Panc1 (cell line): Measurements from ENCODE around the gene PRKD2. TPM values are rescaled to one million over a fixed set of nuclear protein-coding genes. Genes with fewer than 3 reads are reported as not detected.

Experiments
- ATAC-seq: fragments of 200-7000 bp; cut with Tn5 transposase; 2 replicates; pipeline ENCODE4 v1.9.1; 2020; ENCODE audit warnings: mild to moderate bottlenecking, moderate library complexity
- BruUV-seq: library from RNA; stranded (reverse); fragments of 400-500 nt; replicated peaks from 2 replicates; lab custom pipeline; 2021; lab: Mats Ljungman, UMichigan
- CTCF ChIA-PET: fragments of 300-600 bp; sonication (Branson Sonifier 250); formaldehyde crosslinking; loops from one replicate; lab custom pipeline; 2022; ENCODE audit warnings: antibody characterized with exemption; lab: Charles Lee
- POLR2A ChIA-PET: fragments of 300-600 bp; sonication (Branson Sonifier 250); formaldehyde crosslinking; loops from one replicate; lab custom pipeline; 2022; ENCODE audit warnings: antibody characterized with exemption; lab: Charles Lee
- DNase-seq: peaks from one replicate; pipeline ENCODE4 v3.0.0-alpha.2; 2010; ENCODE audit warnings: low read depth, low spot score
- H3K27ac ChIP-seq: 2 replicates; pipeline ENCODE4 v1.5.1; 2011; ENCODE audit warnings: mild to moderate bottlenecking, low read length, inconsistent platforms
- H3K27me3 ChIP-seq: fragments of 200-500 bp; sonication (Bioruptor generic); 2 replicates; pipeline ENCODE4 v1.6.0; 2014; ENCODE audit warnings: low read length, inconsistent platforms; ENCODE audit not compliant: control insufficient read depth, insufficient read depth
- H3K36me3 ChIP-seq: fragments of 200-500 bp; sonication (Bioruptor generic); 2 replicates; pipeline ENCODE4 v1.5.1; 2014; ENCODE audit warnings: inconsistent platforms, mild to moderate bottlenecking, low read length, moderate library complexity; ENCODE audit not compliant: control insufficient read depth, insufficient read depth
- H3K4me1 ChIP-seq: 2 replicates; pipeline ENCODE4 v1.5.1; 2011; ENCODE audit warnings: inconsistent platforms, mild to moderate bottlenecking, low read length, moderate library complexity; ENCODE audit not compliant: control insufficient read depth, insufficient read depth
- H3K4me3 ChIP-seq, 2 experiments: 2 replicates each; pipeline ENCODE4 v1.5.1; 2011 to 2012; ENCODE audit warnings: low read depth in 2 of 2, low read length in 2 of 2, mild to moderate bottlenecking in 2 of 2, inconsistent platforms in 1 of 2, moderate library complexity in 1 of 2
- H3K9me3 ChIP-seq: fragments of 200-500 bp; sonication (Bioruptor generic); 2 replicates; pipeline ENCODE4 v1.5.1; 2014; ENCODE audit warnings: low read depth, mild to moderate bottlenecking, inconsistent platforms, low read length, moderate library complexity; ENCODE audit not compliant: control insufficient read depth, insufficient read depth
- POLR2AphosphoS5 ChIP-seq: IDR thresholded peaks from 2 replicates; pipeline ENCODE4 v1.6.1; 2012; ENCODE audit warnings: mild to moderate bottlenecking, low read depth, low read length, moderate library complexity
- SIN3A ChIP-seq: IDR thresholded peaks from 2 replicates; pipeline ENCODE4 v1.6.1; 2012; ENCODE audit warnings: low read depth, mild to moderate bottlenecking, low read length, moderate library complexity, borderline replicate concordance; ENCODE audit not compliant: insufficient read depth
- TCF7L2 ChIP-seq: IDR thresholded peaks from 2 replicates; pipeline ENCODE4 v1.6.1; 2011; ENCODE audit warnings: mild to moderate bottlenecking, low read depth, low read length, inconsistent platforms
- in situ Hi-C: cut with HindIII; loops from 2 replicates; pipeline ENCODE4 v1.10.0; 2016; ENCODE audit warnings: low sequenced_read_pairs, low pct_unique_long_range_greater_than_20kb
- intact Hi-C: fragments of 100-400 bp; cut with micrococcal nuclease; formaldehyde crosslinking; loops from one replicate; pipeline ENCODE4 v1.10.0; 2022; ENCODE audit not compliant: unreplicated experiment
- total RNA-seq: library from RNA; stranded (reverse); gene quantifications from one replicate; pipeline ENCODE4 v1.2.1, GENCODE V29; 2021; ENCODE audit not compliant: unreplicated experiment
- TF ChIP-seq, protein P1 (sequence below): fragments of 450-650 bp; IDR thresholded peaks from 2 replicates; pipeline ENCODE4 v1.5.1; 2017; ENCODE audit warnings: mild to moderate bottlenecking
- TF ChIP-seq, protein P2 (sequence below), 2 experiments: IDR thresholded peaks; 2 replicates each; pipeline ENCODE4 v1.6.1; 2011 to 2012; ENCODE audit warnings: low read depth in 2 of 2, control low read depth in 1 of 2, low read length in 1 of 2, mild to moderate bottlenecking in 1 of 2, moderate library complexity in 1 of 2; ENCODE audit not compliant: insufficient read depth in 1 of 2

Gene PRKD2
- total RNA-seq, 1 experiment from 2014 or later: 41.2 TPM

- ATAC-seq (no peak), DNase-seq (no peak)
- no peaks in the 10 kb centered on the region for H3K4me1 ChIP-seq
- no peak overlapping the region for H3K27ac ChIP-seq
- H3K4me3 ChIP-seq: no peak overlapping the region
- ChIA-PET CTCF (no interaction called here), POLR2A (interaction anchor here (0.6 kb wide), 2 partner anchors 68 to 86 kb away, joined by 5 to 12 read pairs; partner anchors contain the start of gene PRKD2)
- TF ChIP-seq TCF7L2: no peak
- TF ChIP-seq POLR2AphosphoS5: no peak
- no peak for TF ChIP-seq SIN3A
- TF ChIP-seq, protein P1, sequence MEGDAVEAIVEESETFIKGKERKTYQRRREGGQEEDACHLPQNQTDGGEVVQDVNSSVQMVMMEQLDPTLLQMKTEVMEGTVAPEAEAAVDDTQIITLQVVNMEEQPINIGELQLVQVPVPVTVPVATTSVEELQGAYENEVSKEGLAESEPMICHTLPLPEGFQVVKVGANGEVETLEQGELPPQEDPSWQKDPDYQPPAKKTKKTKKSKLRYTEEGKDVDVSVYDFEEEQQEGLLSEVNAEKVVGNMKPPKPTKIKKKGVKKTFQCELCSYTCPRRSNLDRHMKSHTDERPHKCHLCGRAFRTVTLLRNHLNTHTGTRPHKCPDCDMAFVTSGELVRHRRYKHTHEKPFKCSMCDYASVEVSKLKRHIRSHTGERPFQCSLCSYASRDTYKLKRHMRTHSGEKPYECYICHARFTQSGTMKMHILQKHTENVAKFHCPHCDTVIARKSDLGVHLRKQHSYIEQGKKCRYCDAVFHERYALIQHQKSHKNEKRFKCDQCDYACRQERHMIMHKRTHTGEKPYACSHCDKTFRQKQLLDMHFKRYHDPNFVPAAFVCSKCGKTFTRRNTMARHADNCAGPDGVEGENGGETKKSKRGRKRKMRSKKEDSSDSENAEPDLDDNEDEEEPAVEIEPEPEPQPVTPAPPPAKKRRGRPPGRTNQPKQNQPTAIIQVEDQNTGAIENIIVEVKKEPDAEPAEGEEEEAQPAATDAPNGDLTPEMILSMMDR: no peak
- TF ChIP-seq, protein P2, sequence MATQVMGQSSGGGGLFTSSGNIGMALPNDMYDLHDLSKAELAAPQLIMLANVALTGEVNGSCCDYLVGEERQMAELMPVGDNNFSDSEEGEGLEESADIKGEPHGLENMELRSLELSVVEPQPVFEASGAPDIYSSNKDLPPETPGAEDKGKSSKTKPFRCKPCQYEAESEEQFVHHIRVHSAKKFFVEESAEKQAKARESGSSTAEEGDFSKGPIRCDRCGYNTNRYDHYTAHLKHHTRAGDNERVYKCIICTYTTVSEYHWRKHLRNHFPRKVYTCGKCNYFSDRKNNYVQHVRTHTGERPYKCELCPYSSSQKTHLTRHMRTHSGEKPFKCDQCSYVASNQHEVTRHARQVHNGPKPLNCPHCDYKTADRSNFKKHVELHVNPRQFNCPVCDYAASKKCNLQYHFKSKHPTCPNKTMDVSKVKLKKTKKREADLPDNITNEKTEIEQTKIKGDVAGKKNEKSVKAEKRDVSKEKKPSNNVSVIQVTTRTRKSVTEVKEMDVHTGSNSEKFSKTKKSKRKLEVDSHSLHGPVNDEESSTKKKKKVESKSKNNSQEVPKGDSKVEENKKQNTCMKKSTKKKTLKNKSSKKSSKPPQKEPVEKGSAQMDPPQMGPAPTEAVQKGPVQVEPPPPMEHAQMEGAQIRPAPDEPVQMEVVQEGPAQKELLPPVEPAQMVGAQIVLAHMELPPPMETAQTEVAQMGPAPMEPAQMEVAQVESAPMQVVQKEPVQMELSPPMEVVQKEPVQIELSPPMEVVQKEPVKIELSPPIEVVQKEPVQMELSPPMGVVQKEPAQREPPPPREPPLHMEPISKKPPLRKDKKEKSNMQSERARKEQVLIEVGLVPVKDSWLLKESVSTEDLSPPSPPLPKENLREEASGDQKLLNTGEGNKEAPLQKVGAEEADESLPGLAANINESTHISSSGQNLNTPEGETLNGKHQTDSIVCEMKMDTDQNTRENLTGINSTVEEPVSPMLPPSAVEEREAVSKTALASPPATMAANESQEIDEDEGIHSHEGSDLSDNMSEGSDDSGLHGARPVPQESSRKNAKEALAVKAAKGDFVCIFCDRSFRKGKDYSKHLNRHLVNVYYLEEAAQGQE (IDR thresholded peaks at IDR 0.05; ENCODE audit: insufficient read depth in 1 of 2, low read depth in 2 of 2, low read length in 1 of 2): no peak
- BruUV-seq: no TSS peak
- H3K9me3 ChIP-seq: no peaks in the 10 kb centered on the region
- in situ Hi-C loops (no loop called here), intact Hi-C loops (no loop called here)
- no peaks in the 10 kb centered on the region for H3K27me3 ChIP-seq
- H3K36me3 ChIP-seq: no peaks in the 10 kb centered on the region
Measured at GRCh38 chr19:46648060-46648960, 68.6 kb downstream of the PRKD2 start.

DNA sequence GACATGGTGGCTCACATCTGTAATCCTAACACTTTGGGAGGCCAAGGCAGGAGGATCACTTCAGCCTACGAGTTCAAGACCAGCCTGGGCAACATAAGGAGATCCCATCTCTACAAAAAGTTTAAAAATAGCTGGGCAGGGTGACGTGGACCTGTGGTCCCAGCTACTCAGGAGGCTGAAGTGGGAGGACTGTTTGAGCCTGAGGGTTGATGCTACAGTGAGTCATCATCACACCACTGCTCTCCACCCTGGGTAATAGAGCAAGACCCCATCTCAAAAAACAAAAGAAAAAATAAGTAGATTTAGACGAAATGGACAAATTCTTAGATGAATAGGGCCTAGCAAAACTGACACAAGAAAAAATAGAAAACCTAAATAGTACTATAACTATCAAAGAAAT, 70.5 kb downstream of the PRKD2 start:
- in situ Hi-C loops: no loop called here
- CTCF ChIA-PET: no interaction called here

More for the DNA sequence above, 70.5 kb downstream of the PRKD2 start:
- Histone ChIP-seq H3K4me3 (no peak overlapping the region), H3K36me3 (no peaks in the 10 kb centered on the region), H3K9me3 (no peaks in the 10 kb centered on the region), H3K4me1 (no peaks in the 10 kb centered on the region), H3K27me3 (no peaks in the 10 kb centered on the region), H3K27ac (no peak overlapping the region)
- ATAC-seq (no peak), DNase-seq (no peak)
- POLR2A ChIA-PET: interaction anchor here (0.6 kb wide), 1 partner anchor 1365 kb away, joined by 6 read pairs; no protein-coding TSS in a partner anchor
- TF ChIP-seq POLR2AphosphoS5 (no peak), SIN3A (no peak), TCF7L2 (no peak)
- TF ChIP-seq, protein P1: no peak
- TF ChIP-seq, protein P2 (IDR thresholded peaks at IDR 0.05; ENCODE audit: insufficient read depth in 1 of 2, low read depth in 2 of 2, low read length in 1 of 2): no peak
- BruUV-seq: no TSS peak
- intact Hi-C loops: no loop called here
